Trophoblast cell (in vitro differentiated cells and primary cell): Measurements from ENCODE around the gene TCHH.

Experiments
- DNase-seq, 2 donors: peaks; one replicate each; pipeline ENCODE4 v3.0.0-alpha.2; 2016
- H2AFZ ChIP-seq: 2 replicates; pipeline ENCODE4 v1.6.1; 2013; ENCODE audit warnings: low read length, moderate library complexity, mild to moderate bottlenecking; ENCODE audit not compliant: insufficient read depth, poor library complexity
- H2AK5ac ChIP-seq: 2 replicates; pipeline ENCODE4 v1.6.1; 2013; ENCODE audit warnings: mild to moderate bottlenecking, low read length
- H2BK120ac ChIP-seq: 2 replicates; pipeline ENCODE4 v1.6.1; 2013; ENCODE audit warnings: low read length, mild to moderate bottlenecking, moderate library complexity; ENCODE audit not compliant: insufficient read depth, poor library complexity
- H2BK12ac ChIP-seq: 2 replicates; pipeline ENCODE4 v1.6.1; 2013; ENCODE audit warnings: mild to moderate bottlenecking, low read length, moderate library complexity
- H2BK5ac ChIP-seq: 2 replicates; pipeline ENCODE4 v1.6.1; 2013; ENCODE audit warnings: low read length, low read depth, moderate library complexity, mild to moderate bottlenecking; ENCODE audit not compliant: poor library complexity
- H3K14ac ChIP-seq: 2 replicates; pipeline ENCODE4 v1.6.1; 2013; ENCODE audit warnings: mild to moderate bottlenecking, low read length
- H3K18ac ChIP-seq: 2 replicates; pipeline ENCODE4 v1.6.1; 2013; ENCODE audit warnings: mild to moderate bottlenecking, low read length
- H3K23ac ChIP-seq: 2 replicates; pipeline ENCODE4 v1.6.1; 2013; ENCODE audit warnings: low read length
- H3K27ac ChIP-seq: 2 replicates; pipeline ENCODE4 v1.5.1; 2013; ENCODE audit warnings: low read depth, mild to moderate bottlenecking, inconsistent platforms, low read length, moderate library complexity
- H3K27me3 ChIP-seq: 2 replicates; pipeline ENCODE4 v1.6.1; 2013; ENCODE audit warnings: inconsistent platforms, mild to moderate bottlenecking, low read length, moderate library complexity; ENCODE audit not compliant: insufficient read depth
- H3K36me3 ChIP-seq, 2 experiments: 1 replicate in 1 of 2; 2 replicates in 1 of 2; pipeline ENCODE4 v1.6.1; 2013; ENCODE audit warnings: low read length in 2 of 2, mild to moderate bottlenecking in 2 of 2, moderate library complexity in 1 of 2; ENCODE audit not compliant: insufficient read depth in 2 of 2, control insufficient read depth in 1 of 2
- H3K4ac ChIP-seq: 2 replicates; pipeline ENCODE4 v1.6.1; 2013; ENCODE audit warnings: low read depth, mild to moderate bottlenecking, low read length, moderate library complexity
- H3K4me1 ChIP-seq, 2 experiments: 1 replicate in 1 of 2; 2 replicates in 1 of 2; pipeline ENCODE4 v1.6.1; 2013; ENCODE audit warnings: low read length in 2 of 2, mild to moderate bottlenecking in 2 of 2, moderate library complexity in 1 of 2; ENCODE audit not compliant: insufficient read depth in 2 of 2, control insufficient read depth in 1 of 2
- H3K4me2 ChIP-seq: 2 replicates; pipeline ENCODE4 v1.6.1; 2013; ENCODE audit warnings: inconsistent platforms, mild to moderate bottlenecking, low read length, moderate library complexity
- H3K4me3 ChIP-seq: 2 replicates; pipeline ENCODE4 v1.5.1; 2013; ENCODE audit warnings: mild to moderate bottlenecking, low read depth, low read length, inconsistent platforms
- H3K79me1 ChIP-seq: one replicate; pipeline ENCODE4 v1.6.1; 2013; ENCODE audit warnings: low read length
- H3K79me2 ChIP-seq: 2 replicates; pipeline ENCODE4 v1.6.1; 2013; ENCODE audit warnings: low read length, mild to moderate bottlenecking; ENCODE audit not compliant: control insufficient read depth, insufficient read depth, poor library complexity
- H3K9ac ChIP-seq: 2 replicates; pipeline ENCODE4 v1.6.1; 2013; ENCODE audit warnings: mild to moderate bottlenecking, low read length
- H3K9me3 ChIP-seq: 2 replicates; pipeline ENCODE4 v1.6.1; 2013; ENCODE audit warnings: low read depth, mild to moderate bottlenecking, control low read depth, inconsistent platforms, low read length; ENCODE audit not compliant: insufficient read depth
- H4K12ac ChIP-seq: 2 replicates; pipeline ENCODE4 v1.6.1; 2013; ENCODE audit warnings: low read depth, mild to moderate bottlenecking, low read length, moderate library complexity
- H4K8ac ChIP-seq: 2 replicates; pipeline ENCODE4 v1.6.1; 2013; ENCODE audit warnings: low read depth, mild to moderate bottlenecking, low read length, moderate library complexity
- H4K91ac ChIP-seq: one replicate; pipeline ENCODE4 v1.6.1; 2013; ENCODE audit warnings: low read depth, mild to moderate bottlenecking, low read length, moderate library complexity
- WGBS: extraction: QIAGEN DNeasy Blood & Tissue Kit; methylation state at CpG from one replicate; pipeline ENCODE4 v1.1.7; 2013; ENCODE audit warnings: missing lambda C conversion rate; ENCODE audit not compliant: insufficient read length, insufficient coverage; ENCODE audit errors: extremely low coverage; 5-methylcytosine and 5-hydroxymethylcytosine counted together

The TCHH gene

DNA sequence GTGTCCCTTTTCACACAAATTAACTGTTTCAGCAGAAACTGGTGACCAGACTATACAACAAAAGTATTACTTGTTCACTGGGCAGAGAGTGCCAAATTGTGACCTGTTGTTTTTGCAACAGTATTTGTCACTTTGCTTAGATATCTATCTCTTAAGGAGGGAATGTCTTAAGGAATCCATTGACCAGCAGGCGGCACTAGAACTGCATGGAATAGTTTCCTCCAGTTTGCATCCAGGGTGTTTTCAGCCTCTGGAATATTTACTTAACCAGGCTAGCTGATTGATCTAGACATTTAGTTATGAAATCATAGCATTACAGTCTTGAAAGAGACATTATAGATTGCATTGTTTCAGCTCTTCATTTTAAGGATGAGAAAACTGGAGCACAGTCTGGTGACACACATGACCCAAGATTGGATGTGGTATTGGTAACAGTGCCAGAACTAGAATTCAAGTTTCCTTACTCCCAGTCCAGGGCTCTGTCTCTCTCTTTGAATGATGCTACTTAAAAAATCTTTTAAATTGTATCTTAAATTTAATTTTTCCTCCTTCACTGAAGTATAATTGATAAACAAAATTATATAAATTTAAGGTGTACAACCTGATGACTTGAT lies 26.8 kb upstream of the TCHH start:
- H3K14ac ChIP-seq: no peak overlapping the region
- WGBS: no CpG with 5 or more reads among the region's 1 CpG
- no peak overlapping the region for H4K12ac ChIP-seq
- no peaks in the 10 kb centered on the region for H3K79me2 ChIP-seq
- H2BK120ac ChIP-seq: no peak overlapping the region
- no peak overlapping the region for H3K4me3 ChIP-seq
- H3K27me3 ChIP-seq: no peaks in the 10 kb centered on the region
- no peaks in the 10 kb centered on the region for H3K36me3 ChIP-seq
- peaks cover 4% of the 10 kb centered on the region for H3K9me3 ChIP-seq
- peak; percentile 66 to 86 for DNase-seq
- no peak overlapping the region for H3K18ac ChIP-seq
- H4K8ac ChIP-seq: no peak overlapping the region
- no peak overlapping the region for H2AK5ac ChIP-seq
- no peak overlapping the region for H2AFZ ChIP-seq
- no peaks in the 10 kb centered on the region for H3K79me1 ChIP-seq
- no peak overlapping the region for H4K91ac ChIP-seq
- no peak overlapping the region for H3K4ac ChIP-seq
- H2BK5ac ChIP-seq: no peak overlapping the region
- no peak overlapping the region for H3K23ac ChIP-seq
- no peak overlapping the region for H3K27ac ChIP-seq
- no peak overlapping the region for H3K4me2 ChIP-seq
- no peak overlapping the region for H3K9ac ChIP-seq
- no peak overlapping the region for H2BK12ac ChIP-seq
- no peaks in the 10 kb centered on the region for H3K4me1 ChIP-seq

- Histone ChIP-seq H4K12ac (no peak overlapping the region), H3K4me1 (no peaks in the 10 kb centered on the region), H3K27me3 (no peaks in the 10 kb centered on the region), H3K14ac (no peak overlapping the region), H2BK5ac (no peak overlapping the region), H3K36me3 (no peaks in the 10 kb centered on the region), H3K79me2 (no peaks in the 10 kb centered on the region), H3K79me1 (no peaks in the 10 kb centered on the region), H4K91ac (no peak overlapping the region), H3K4ac (no peak overlapping the region), H3K4me3 (no peak overlapping the region), H2AK5ac (no peak overlapping the region), H3K9ac (no peak overlapping the region), H2BK120ac (no peak overlapping the region), H3K9me3 (peaks cover 3% of the 10 kb centered on the region), H3K18ac (no peak overlapping the region), H2AFZ (no peak overlapping the region), H4K8ac (no peak overlapping the region), H2BK12ac (no peak overlapping the region), H3K23ac (no peak overlapping the region), H3K27ac (no peak overlapping the region), H3K4me2 (no peak overlapping the region)
- DNase-seq: no peak
Observed at GRCh38 chr1:152137215-152137614, 22.0 kb upstream of the TCHH start.

DNA sequence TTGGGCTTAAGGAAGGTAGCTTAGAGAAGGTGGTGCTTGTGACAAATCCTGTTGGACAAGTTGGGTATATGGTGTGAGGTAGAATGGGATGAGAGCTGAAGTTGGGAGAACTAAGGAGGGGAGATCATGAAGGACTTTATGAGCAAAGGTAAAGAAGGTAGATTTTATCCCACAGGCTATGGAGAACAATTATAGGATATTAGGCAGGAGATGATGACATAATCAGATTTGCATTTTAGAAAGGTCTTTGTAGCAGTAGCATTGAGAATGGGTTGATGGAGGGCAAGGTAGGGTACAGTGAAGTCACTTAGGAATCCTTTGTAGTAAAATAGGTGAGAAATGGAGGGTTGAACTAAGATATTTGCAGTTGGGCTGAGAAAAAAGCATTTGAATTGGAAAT lies 14.9 kb upstream of the TCHH start:
- Histone ChIP-seq H3K4me1 (no peaks in the 10 kb centered on the region), H2AK5ac (no peak overlapping the region), H2BK5ac (no peak overlapping the region), H4K12ac (no peak overlapping the region), H3K14ac (no peak overlapping the region), H4K8ac (no peak overlapping the region), H3K36me3 (no peaks in the 10 kb centered on the region), H2BK12ac (no peak overlapping the region), H3K27me3 (no peaks in the 10 kb centered on the region), H3K9ac (no peak overlapping the region), H3K79me2 (no peaks in the 10 kb centered on the region), H3K27ac (no peak overlapping the region), H3K4me2 (no peak overlapping the region), H2AFZ (no peak overlapping the region), H2BK120ac (no peak overlapping the region), H3K4me3 (no peak overlapping the region), H3K4ac (no peak overlapping the region), H4K91ac (no peak overlapping the region), H3K79me1 (no peaks in the 10 kb centered on the region), H3K9me3 (peaks cover 6% of the 10 kb centered on the region), H3K18ac (no peak overlapping the region), H3K23ac (no peak overlapping the region)
- DNase-seq: no peak

GRCh38 chr1:152127673-152128072 lies 12.4 kb upstream of the TCHH start:
- Histone ChIP-seq H4K8ac (no peak overlapping the region), H3K4me2 (no peak overlapping the region), H3K4ac (no peak overlapping the region), H3K4me3 (no peak overlapping the region), H2AK5ac (no peak overlapping the region), H4K91ac (no peak overlapping the region), H3K36me3 (no peaks in the 10 kb centered on the region), H3K14ac (no peak overlapping the region), H3K27me3 (no peaks in the 10 kb centered on the region), H2AFZ (no peak overlapping the region), H3K9me3 (peaks cover 12% of the 10 kb centered on the region), H3K27ac (no peak overlapping the region), H2BK5ac (no peak overlapping the region), H2BK120ac (no peak overlapping the region), H2BK12ac (no peak overlapping the region), H3K23ac (no peak overlapping the region), H3K9ac (no peak overlapping the region), H3K79me2 (no peaks in the 10 kb centered on the region), H3K4me1 (no peaks in the 10 kb centered on the region), H4K12ac (no peak overlapping the region), H3K79me1 (no peaks in the 10 kb centered on the region), H3K18ac (no peak overlapping the region)
- no peak for DNase-seq
